GM12864 (cell line): Measurements from ENCODE around the gene ELL2.

Experiments
- DNase-seq: peaks from one replicate; pipeline ENCODE4 v3.0.0-alpha.2; 2011; ENCODE audit warnings: low read depth
- H3K4me3 ChIP-seq: 2 replicates; pipeline ENCODE4 v1.5.1; 2011; ENCODE audit warnings: mild to moderate bottlenecking, low read depth, low read length, control low read depth
- TF ChIP-seq, protein P1 (sequence below): IDR thresholded peaks from 2 replicates; pipeline ENCODE4 v1.5.1; 2011; ENCODE audit warnings: low read depth, mild to moderate bottlenecking, moderate library complexity, low read length, control low read depth, inconsistent platforms; ENCODE audit errors: missing control alignments

The ELL2 gene

DNA sequence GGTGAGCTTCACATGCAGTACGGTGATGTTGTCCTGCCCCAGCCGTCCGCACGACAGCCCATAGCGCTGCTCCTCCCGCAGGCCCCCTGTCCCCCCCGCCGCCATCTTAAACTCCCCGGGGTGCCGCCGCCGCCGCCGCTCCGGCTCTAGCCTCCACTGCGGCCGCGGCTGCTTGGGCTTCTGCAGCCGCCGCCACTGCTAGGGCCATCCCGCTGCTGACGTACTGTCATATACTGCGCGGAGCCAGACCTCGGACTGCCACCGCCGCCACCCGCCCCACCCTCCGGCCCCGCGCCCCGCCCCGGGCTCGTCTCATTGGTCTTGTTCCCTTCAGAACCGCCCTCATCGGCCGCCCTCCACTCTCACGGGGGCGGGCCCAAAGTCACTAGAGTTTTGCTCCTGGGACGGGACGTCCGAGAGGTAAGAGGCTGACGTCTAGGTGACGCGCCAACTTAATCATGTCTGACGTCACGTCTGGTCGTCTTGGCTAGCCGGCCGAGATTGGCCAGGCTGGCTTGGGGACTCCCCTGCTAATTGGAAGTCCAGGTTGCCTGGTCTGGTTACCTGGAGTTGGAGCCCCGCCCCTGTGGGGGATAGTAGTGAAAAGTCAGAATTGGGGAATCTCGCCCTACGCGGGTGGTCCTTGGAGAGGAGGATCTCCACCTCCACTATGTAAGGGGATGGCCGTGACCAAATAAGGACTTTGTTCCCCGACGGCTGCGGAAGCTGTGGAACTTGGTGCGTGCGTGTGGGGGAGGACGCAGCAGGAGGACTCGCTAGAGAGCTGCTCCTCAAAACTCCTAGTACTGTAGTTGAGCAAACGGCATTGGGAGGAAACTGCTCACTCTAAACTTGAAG is at the start of gene ELL2:
ELL2 (minus strand) TSS at position 235 of the 858 bp plus-strand sequence; CDS start at position 105, 130 bp downstream.
- DNase-seq = peak; percentile 96
- peak within 1 kb of the TSS; percentile 89 for H3K4me3 ChIP-seq
- TF ChIP-seq, protein P1, sequence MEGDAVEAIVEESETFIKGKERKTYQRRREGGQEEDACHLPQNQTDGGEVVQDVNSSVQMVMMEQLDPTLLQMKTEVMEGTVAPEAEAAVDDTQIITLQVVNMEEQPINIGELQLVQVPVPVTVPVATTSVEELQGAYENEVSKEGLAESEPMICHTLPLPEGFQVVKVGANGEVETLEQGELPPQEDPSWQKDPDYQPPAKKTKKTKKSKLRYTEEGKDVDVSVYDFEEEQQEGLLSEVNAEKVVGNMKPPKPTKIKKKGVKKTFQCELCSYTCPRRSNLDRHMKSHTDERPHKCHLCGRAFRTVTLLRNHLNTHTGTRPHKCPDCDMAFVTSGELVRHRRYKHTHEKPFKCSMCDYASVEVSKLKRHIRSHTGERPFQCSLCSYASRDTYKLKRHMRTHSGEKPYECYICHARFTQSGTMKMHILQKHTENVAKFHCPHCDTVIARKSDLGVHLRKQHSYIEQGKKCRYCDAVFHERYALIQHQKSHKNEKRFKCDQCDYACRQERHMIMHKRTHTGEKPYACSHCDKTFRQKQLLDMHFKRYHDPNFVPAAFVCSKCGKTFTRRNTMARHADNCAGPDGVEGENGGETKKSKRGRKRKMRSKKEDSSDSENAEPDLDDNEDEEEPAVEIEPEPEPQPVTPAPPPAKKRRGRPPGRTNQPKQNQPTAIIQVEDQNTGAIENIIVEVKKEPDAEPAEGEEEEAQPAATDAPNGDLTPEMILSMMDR = no peak

- TF ChIP-seq, protein P1 = no peak
- H3K4me3 ChIP-seq = no peak overlapping the region
- no peak for DNase-seq
Observed at GRCh38 chr5:96008987-96009647, 47.5 kb upstream of the ELL2 start.

DNA sequence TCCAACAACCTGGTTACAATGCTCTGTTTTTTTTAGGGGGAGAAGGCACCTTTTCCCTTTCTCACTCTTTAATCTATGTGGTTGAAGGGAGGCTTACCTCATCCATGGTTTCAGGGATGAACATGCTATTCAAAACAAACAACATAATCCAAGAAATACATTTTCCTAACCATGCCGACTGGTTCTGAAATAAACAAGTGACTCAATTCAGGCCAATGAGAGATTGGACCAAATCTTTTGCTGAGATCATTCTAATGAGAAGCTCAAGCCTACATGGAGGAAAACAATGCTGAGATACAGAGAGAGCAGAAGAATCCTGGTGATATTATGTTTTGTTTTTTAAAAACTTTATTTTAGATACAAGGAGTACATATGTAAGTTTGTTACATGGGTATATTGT is 46.8 kb upstream of the ELL2 start:
- DNase-seq = no peak
- no peak overlapping the region for H3K4me3 ChIP-seq
- TF ChIP-seq, protein P1 = no peak

DNA sequence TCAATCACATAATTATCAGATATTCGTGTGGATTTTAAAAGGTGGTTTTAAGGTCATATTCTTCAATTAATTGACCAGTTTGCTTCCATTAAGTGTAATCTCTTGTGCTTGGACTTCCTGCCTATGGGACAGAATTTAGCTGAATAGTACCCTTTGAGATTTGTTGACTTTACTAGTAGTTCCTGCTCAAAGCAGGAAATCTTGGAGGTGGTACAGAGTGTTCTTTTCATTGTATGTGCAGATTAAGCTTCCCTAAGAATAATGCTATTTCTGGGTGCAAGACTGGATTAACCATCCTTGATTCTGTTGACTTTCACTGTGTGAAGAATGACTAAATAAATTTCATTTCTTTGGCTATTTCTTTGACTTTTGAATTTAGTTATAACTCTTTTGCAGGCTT is 45.4 kb upstream of the ELL2 start:
- no peak overlapping the region for H3K4me3 ChIP-seq
- TF ChIP-seq, protein P1 = no peak
- no peak for DNase-seq

GRCh38 chr5:96006291-96006690 is 44.6 kb upstream of the ELL2 start:
- TF ChIP-seq, protein P1 = no peak
- no peak for DNase-seq
- H3K4me3 ChIP-seq = no peak overlapping the region

DNA sequence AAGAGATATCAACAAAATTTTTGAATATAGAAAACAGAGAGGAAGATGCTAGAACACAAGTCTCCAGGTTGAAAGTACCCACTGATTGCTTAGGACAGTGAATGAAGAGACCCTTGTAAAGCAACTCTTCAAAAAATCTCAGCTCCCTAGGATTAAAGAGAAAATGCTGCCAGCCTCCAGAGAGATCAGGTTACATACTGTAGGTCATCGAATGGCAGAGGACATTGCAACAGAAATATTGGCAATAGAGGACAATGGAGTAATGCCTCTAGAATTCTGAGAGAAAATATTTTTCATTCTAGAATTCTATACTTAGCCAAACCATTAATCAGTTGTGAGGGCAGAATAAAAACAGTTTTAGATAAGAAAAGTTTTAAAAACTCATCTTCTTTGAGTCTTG is 43.1 kb upstream of the ELL2 start:
- TF ChIP-seq, protein P1 = no peak
- no peak overlapping the region for H3K4me3 ChIP-seq
- no peak for DNase-seq
